Thyroid gland (tissue), 4 donors: ENCODE data around the gene FOXP1.

Source experiments
- CTCF ChIP-seq, 6 experiments: fragments of 200-600 bp in 3 of 6; fragments of 450-650 bp in 3 of 6; sonication (generic) in 3 of 6; IDR thresholded peaks; one replicate each; pipeline ENCODE4 v1.5.1; 2016 to 2019; ENCODE audit warnings: antibody characterized with exemption in 6 of 6, mild to moderate bottlenecking in 2 of 6, inconsistent platforms in 1 of 6, moderate library complexity in 1 of 6
- POLR2A ChIP-seq, 2 donors: fragments of 450-650 bp; IDR thresholded peaks; one replicate each; pipeline ENCODE4 v1.6.1; 2017; ENCODE audit warnings: antibody characterized with exemption in 2 of 2, mild to moderate bottlenecking in 2 of 2, moderate library complexity in 1 of 2

GRCh38 chr3:71545330-71545729, 38.2 kb downstream of the FOXP1 start:
- no peak for TF ChIP-seq CTCF (IDR thresholded peaks at IDR 0.05)
- no peak for TF ChIP-seq POLR2A (IDR thresholded peaks at IDR 0.05)
